Pancreas (tissue), 10 donors: ENCODE results near the gene LUC7L3. TPM values are rescaled to one million over a fixed set of nuclear protein-coding genes. Genes with fewer than 3 reads are reported as not detected.
A peak's percentile ranks its signal among the peaks of the same experiment; 100 is the strongest.

Experiments used
- ATAC-seq, 4 donors: fragments of 200-7000 bp; cut with Tn5 transposase; one replicate each; pipeline versions ENCODE4 v1.8.0 to v1.9.1; 2020; ENCODE audit warnings: mild to moderate bottlenecking in 4 of 4, moderate library complexity in 4 of 4
- DNase-seq, 6 donors: peaks; one replicate each; pipeline ENCODE4 v3.0.0-alpha.2; 2020
- FAIRE-seq: peaks from 2 replicates; lab custom pipeline; 2012; peaks lifted over from hg19 to GRCh38; lab: Jason Lieb, UNC
- H3K27ac ChIP-seq, 4 donors: fragments of 200-600 bp; sonication (generic); 1 replicate in 3 of 4; 2 replicates in 1 of 4; pipeline versions ENCODE4 v1.5.0 to v1.8.0; 2020
- H3K27me3 ChIP-seq, 4 donors: fragments of 200-600 bp; one replicate each; pipeline ENCODE4 v1.8.0; 2021
- H3K36me3 ChIP-seq, 3 donors: fragments of 200-600 bp; sonication (generic) in 1 of 3; one replicate each; pipeline versions ENCODE4 v1.5.0 to v1.8.0; 2020 to 2021
- H3K4me1 ChIP-seq, 3 donors: fragments of 200-600 bp; one replicate each; pipeline ENCODE4 v1.8.0; 2021
- H3K4me3 ChIP-seq, 4 donors: fragments of 200-600 bp; sonication (generic) in 2 of 4; one replicate each; pipeline versions ENCODE4 v1.5.0 to v1.8.0; 2020 to 2021
- H3K9me3 ChIP-seq, 4 donors: fragments of 200-600 bp; one replicate each; pipeline ENCODE4 v1.8.0; 2021
- CTCF ChIP-seq, 4 donors: fragments of 200-600 bp; sonication (generic) in 3 of 4; IDR thresholded peaks; one replicate each; pipeline versions ENCODE4 v1.5.0 to v1.8.0; 2021; ENCODE audit warnings: antibody characterized with exemption in 4 of 4
- WGBS, 2 donors: extraction: QIAGEN DNeasy Blood & Tissue Kit; methylation state at CpG; one replicate each; pipeline ENCODE4 v1.1.7; 2013; 5-methylcytosine and 5-hydroxymethylcytosine counted together
- intact Hi-C, 3 donors: fragments of 100-400 bp; cut with DNase I; formaldehyde crosslinking; loops; one replicate each; pipeline versions ENCODE4 v1.11.1 to v1.14.2; 2022
- microRNA-seq, 2 donors: library from miRNA; unstranded; fragments of <30 nt; microRNA quantifications; one replicate each; pipeline versions ENCODE4 to v1.1.0, GENCODE V29; 2019 to 2020
- polyA plus RNA-seq, 2 donors: library from polyadenylated mRNA; stranded (reverse); fragments of 200-250 nt; gene quantifications; one replicate each; pipeline ENCODE4 v1.2.3, GENCODE V29; 2013
- total RNA-seq, 6 donors: library from RNA; stranded (reverse); fragmentation: NEBNext Ultra II Directional in 4 of 6; extraction: Animal tissue kit (Norgen Biotek cat#: 25700) in 4 of 6; gene quantifications; one replicate each; pipeline versions ENCODE4 v1.2.1 to v1.2.4, GENCODE V29; 2021 to 2023
- donor health status: healthy with polysubstance abuse.
- donor health status: DM: no; HTN: no; CAD: no; lungs with moderate emphysema.
- donor health status: DM: no; HTN: no; CAD: no.
- donor health status: control.
- donor health status: control.
- donor health status: Bipolar disorder and iron deficiency.
- donor health status: DM: yes; HTN: yes; CAD: no.
- donor health status: DM: no; HTN: no; CAD: no.
- donor health status: DM: no; HTN: no; CAD: no.
- donor health status: DM: yes; HTN: yes; CAD: no.

Gene LUC7L3
- total and polyA plus RNA-seq, 8 donors = 42.7 to 210 (median 63.4) TPM

- TF ChIP-seq CTCF (IDR thresholded peaks at IDR 0.05) = no peak
- H3K36me3 ChIP-seq = no peaks in the 10 kb centered on the region
- FAIRE-seq (no peak), DNase-seq (peak; percentile 71 to 87 (median 85)), ATAC-seq (peak; percentile 91 to 93 (median 92))
- H3K27me3 ChIP-seq = no peaks in the 10 kb centered on the region
- no peaks in the 10 kb centered on the region for H3K9me3 ChIP-seq
- 27 to 42% methylated on average over 6 of the region's 6 CpGs for WGBS, 2 donors
- intact Hi-C loops = no loop called here
- peak overlapping the region in 2 of 4 donors; percentile 28 to 33 for H3K27ac ChIP-seq
- peaks cover 10 to 14% (median 12%) of the 10 kb centered on the region in 3 donors for H3K4me1 ChIP-seq
- no peak overlapping the region for H3K4me3 ChIP-seq
Observed at GRCh38 chr17:50805486-50805885, 86.1 kb downstream of the LUC7L3 start.

Small RNA genes lying within 50 kb of the gene (microRNA-seq; reads per million reads assigned to microRNA genes)
- gene MIR8059 = 0 reads per million in 2 donors

Other genes with a start within 250 kb of the LUC7L3 start
- gene RSAD1, start 240.7 kb upstream of the LUC7L3 start, total RNA-seq = 10 to 100 TPM; 20.1 to 35.7 (median 30.1) TPM
- gene RSAD1, start 240.7 kb upstream of the LUC7L3 start, polyA plus RNA-seq = 10 to 100 TPM; 42.5 to 49.4 TPM
- gene MYCBPAP, start 211.2 kb upstream of the LUC7L3 start, total RNA-seq = 1 to 10 TPM in 3 of 6 donors, under 1 TPM in 3; 0.43 to 1.1 (median 0.80) TPM
- gene MYCBPAP, start 211.2 kb upstream of the LUC7L3 start, polyA plus RNA-seq = 1 to 10 TPM; 1.1 to 1.7 TPM
- 10 to 100 TPM in 4 of 6 donors, 1 to 10 TPM in 2; 7.6 to 30.2 (median 12.7) TPM for gene EPN3, start 186.9 kb upstream of the LUC7L3 start, total RNA-seq
- gene EPN3, start 186.9 kb upstream of the LUC7L3 start, polyA plus RNA-seq = 10 to 100 TPM in 1 of 2 donors, 1 to 10 TPM in 1; 6.9 to 25.4 TPM
- 10 to 100 TPM; 26.9 to 42.3 (median 36.1) TPM for gene SPATA20, start 172.4 kb upstream of the LUC7L3 start, total RNA-seq
- gene SPATA20, start 172.4 kb upstream of the LUC7L3 start, polyA plus RNA-seq = 10 to 100 TPM; 70.1 to 80.8 TPM
- gene CACNA1G, start 158.9 kb upstream of the LUC7L3 start, total RNA-seq = under 1 TPM in 5 of 6 donors, not detected in 1; 0.03 to 0.37 (median 0.09) TPM
- under 1 TPM; 0.02 to 0.11 TPM for gene CACNA1G, start 158.9 kb upstream of the LUC7L3 start, polyA plus RNA-seq
- gene ABCC3, start 84.7 kb upstream of the LUC7L3 start, total RNA-seq = 100 to 1,000 TPM in 1 of 6 donors, 10 to 100 TPM in 5; 47.2 to 103 (median 83.4) TPM
- gene ABCC3, start 84.7 kb upstream of the LUC7L3 start, polyA plus RNA-seq = 100 to 1,000 TPM; 163 to 209 TPM
- 10 to 100 TPM; 15.1 to 23.5 (median 17.3) TPM for gene ANKRD40, start 11.7 kb upstream of the LUC7L3 start, total RNA-seq
- 10 to 100 TPM; 10.3 to 10.9 TPM for gene ANKRD40, start 11.7 kb upstream of the LUC7L3 start, polyA plus RNA-seq
- under 1 TPM in 2 of 6 donors, not detected in 4; 0.16 to 0.46 TPM for gene ANKRD40CL, start 47.9 kb downstream of the LUC7L3 start, total RNA-seq
- gene ANKRD40CL, start 47.9 kb downstream of the LUC7L3 start, polyA plus RNA-seq = under 1 TPM in 1 of 2 donors, not detected in 1; 0.19 TPM
- gene WFIKKN2, start 116.0 kb downstream of the LUC7L3 start, total RNA-seq = under 1 TPM; 0.09 to 0.19 (median 0.13) TPM
- gene WFIKKN2, start 116.0 kb downstream of the LUC7L3 start, polyA plus RNA-seq = under 1 TPM; 0.15 to 0.45 TPM
- 100 to 1,000 TPM in 3 of 6 donors, 10 to 100 TPM in 3; 65.9 to 157 (median 99.0) TPM for gene TOB1, start 146.8 kb downstream of the LUC7L3 start, total RNA-seq
- gene TOB1, start 146.8 kb downstream of the LUC7L3 start, polyA plus RNA-seq = 10 to 100 TPM; 33.1 to 45.8 TPM